Bladder microvascular endothelial cell (primary cell): ENCODE measurements around the gene MMP21. TPM values are rescaled to one million over a fixed set of nuclear protein-coding genes. Genes with fewer than 3 reads are reported as not detected.

ENCODE experiments used
- total RNA-seq: library from RNA; depleted of rRNA; stranded (reverse); fragments of >200 nt; gene quantifications from 2 replicates; pipeline ENCODE4 v1.2.3, GENCODE V29; 2014

Gene MMP21
- 0.57 TPM in 1 of 2 replicates, not detected in the other for total RNA-seq

DNA sequence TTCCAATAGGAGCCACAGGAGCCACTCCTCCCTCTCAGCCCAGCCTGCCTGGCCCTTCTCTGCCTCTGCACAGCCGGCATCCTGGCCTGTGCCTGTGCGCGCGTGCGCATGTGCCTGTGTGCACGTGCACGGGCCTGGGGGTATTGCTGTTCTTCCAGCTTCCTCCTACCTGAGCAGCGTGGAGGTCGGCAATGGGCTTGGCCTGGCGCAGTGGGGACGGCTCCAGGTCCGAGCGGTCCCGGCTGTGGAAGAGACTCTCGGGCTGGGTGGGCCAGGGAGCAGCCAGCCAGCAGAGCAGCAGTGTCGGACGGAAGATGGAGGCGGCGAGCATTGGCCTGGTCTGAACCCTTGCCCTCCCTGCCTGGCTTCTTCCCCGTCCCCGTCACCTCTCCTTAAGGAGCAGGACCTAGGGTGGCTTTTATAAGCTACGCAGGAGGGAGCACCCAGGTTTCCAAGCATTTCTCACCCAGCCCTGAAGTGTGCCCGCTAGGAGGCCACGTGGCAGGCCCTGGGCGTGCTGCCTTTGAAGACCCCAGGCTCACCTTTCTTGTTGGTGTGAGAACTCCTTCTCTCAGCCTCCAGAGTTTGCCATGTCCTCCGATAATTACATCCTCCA lies at the start of gene MMP21:
MMP21 (minus strand) TSS at position 331 of the 616 bp plus-strand sequence; CDS start at position 331, 0 bp downstream.

DNA sequence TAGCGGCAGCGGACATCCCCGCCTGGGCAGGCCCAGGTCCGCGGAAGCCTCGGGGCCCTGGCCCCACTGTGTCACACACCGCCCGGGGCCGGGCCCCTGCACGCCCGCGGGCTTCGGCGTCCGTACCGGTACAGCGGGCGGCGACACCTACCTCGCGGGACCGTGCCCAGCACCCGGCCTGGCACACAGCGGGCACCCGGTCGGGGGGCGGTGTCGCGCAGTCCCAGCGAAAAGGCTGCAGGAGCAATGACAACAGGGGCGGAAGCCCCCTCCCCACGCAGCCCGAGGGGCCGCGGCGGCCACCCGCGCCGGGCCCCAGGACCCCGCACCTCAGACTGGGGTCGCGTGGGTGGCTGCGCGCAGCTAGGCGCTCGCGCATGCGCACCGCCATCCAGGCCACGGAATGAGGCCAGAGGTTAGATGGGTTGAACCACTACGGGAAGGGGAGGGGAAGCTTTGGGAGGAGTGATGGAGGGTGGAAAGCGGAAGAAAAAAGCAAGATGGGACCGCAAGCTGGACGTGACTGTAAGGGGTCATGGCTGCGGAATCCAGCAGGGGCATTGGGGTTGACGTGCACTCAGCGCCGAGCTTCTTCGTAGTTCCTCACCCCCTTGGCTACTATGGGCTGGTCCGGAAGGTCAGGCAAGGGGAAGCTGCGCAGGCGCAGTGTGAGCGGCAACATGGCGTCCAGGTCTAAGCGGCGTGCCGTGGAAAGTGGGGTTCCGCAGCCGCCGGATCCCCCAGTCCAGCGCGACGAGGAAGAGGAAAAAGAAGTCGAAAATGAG lies 47.4 kb upstream of the MMP21 start, which contains the start of the genes BCCIP and UROS:
BCCIP (plus strand) TSS at position 669 of the 785 bp plus-strand sequence; CDS start at position 681, 12 bp downstream.
UROS (minus strand) TSS at position 381 of the 785 bp plus-strand sequence. CDS start 6,759 bp downstream, outside the sequence.

GRCh38 chr10:125719173-125720001 lies 56.2 kb downstream of the MMP21 start, which contains the start of gene EDRF1:
Gene EDRF1, plus strand, starts transcription at chr10:125719709. Its CDS starts 99 bp downstream, at chr10:125719808.

Other genes with a start within 250 kb of the MMP21 start
- not detected in 2 replicates for gene TEX36, start 92.7 kb downstream of the MMP21 start, total RNA-seq
- gene EDRF1, start 56.1 kb downstream of the MMP21 start, total RNA-seq = 11.0 and 22.8 TPM in 2 replicates
- gene UROS, start 47.4 kb upstream of the MMP21 start, total RNA-seq = 33.5 and 37.4 TPM in 2 replicates
- 20.2 and 36.9 TPM in 2 replicates for gene BCCIP, start 47.7 kb upstream of the MMP21 start, total RNA-seq
- 40.3 and 44.2 TPM in 2 replicates for gene DHX32, start 105.5 kb upstream of the MMP21 start, total RNA-seq
- gene FANK1, start 120.7 kb upstream of the MMP21 start, total RNA-seq = 1.3 and 2.3 TPM in 2 replicates